Mesenchymal stem cell (in vitro differentiated cells and primary cell): ENCODE data around the gene CD34.

ENCODE experiments used
- DNase-seq: peaks from one replicate; pipeline ENCODE4 v3.0.0-alpha.2; 2013
- H2AFZ ChIP-seq: one replicate; pipeline ENCODE4 v1.6.1; 2013; ENCODE audit warnings: low read depth, mild to moderate bottlenecking, control low read depth, inconsistent platforms, low read length, moderate library complexity
- H2AK5ac ChIP-seq: 2 replicates; pipeline ENCODE4 v1.6.1; 2013; ENCODE audit warnings: low read length, moderate library complexity, mild to moderate bottlenecking, inconsistent platforms; ENCODE audit not compliant: severe bottlenecking
- H2BK120ac ChIP-seq: one replicate; pipeline ENCODE4 v1.6.1; 2013; ENCODE audit warnings: low read depth, mild to moderate bottlenecking, inconsistent platforms, low read length, moderate library complexity
- H2BK12ac ChIP-seq, 2 experiments: one replicate each; pipeline ENCODE4 v1.6.1; 2013; ENCODE audit warnings: inconsistent platforms in 2 of 2, low read length in 2 of 2, mild to moderate bottlenecking in 2 of 2, moderate library complexity in 2 of 2, control low read depth in 1 of 2
- H2BK15ac ChIP-seq: one replicate; pipeline ENCODE4 v1.6.1; 2013; ENCODE audit warnings: mild to moderate bottlenecking, low read depth, inconsistent platforms; ENCODE audit not compliant: poor library complexity, severe bottlenecking
- H2BK5ac ChIP-seq: 2 replicates; pipeline ENCODE4 v1.6.1; 2013; ENCODE audit warnings: low read depth, mild to moderate bottlenecking, low read length, control low read depth, inconsistent platforms; ENCODE audit not compliant: poor library complexity, severe bottlenecking
- H3K14ac ChIP-seq, 2 experiments: one replicate each; pipeline ENCODE4 v1.6.1; 2013; ENCODE audit warnings: inconsistent platforms in 2 of 2, low read length in 2 of 2, control low read depth in 1 of 2, mild to moderate bottlenecking in 1 of 2, moderate library complexity in 1 of 2
- H3K18ac ChIP-seq, 2 experiments: one replicate each; pipeline ENCODE4 v1.6.1; 2013; ENCODE audit warnings: inconsistent platforms in 2 of 2, low read length in 2 of 2, control low read depth in 1 of 2, low read depth in 1 of 2, mild to moderate bottlenecking in 1 of 2
- H3K23ac ChIP-seq, 2 experiments: one replicate each; pipeline ENCODE4 v1.6.1; 2013; ENCODE audit warnings: inconsistent platforms in 2 of 2, low read length in 2 of 2, mild to moderate bottlenecking in 2 of 2, moderate library complexity in 2 of 2, control low read depth in 1 of 2
- H3K27ac ChIP-seq: 2 replicates; pipeline ENCODE4 v1.5.1; 2013; ENCODE audit warnings: mild to moderate bottlenecking, moderate library complexity, low read length, control low read depth, inconsistent platforms; ENCODE audit not compliant: poor library complexity, severe bottlenecking
- H3K27me3 ChIP-seq, 2 experiments: 2 replicates each; pipeline versions ENCODE4 v1.6.1 to v1.7.0; 2013; ENCODE audit warnings: low read length in 2 of 2, mild to moderate bottlenecking in 2 of 2, moderate library complexity in 2 of 2, control low read depth in 1 of 2, inconsistent platforms in 1 of 2; ENCODE audit not compliant: control insufficient read depth in 1 of 2, insufficient read depth in 1 of 2
- H3K36me3 ChIP-seq, 2 experiments: 2 replicates each; pipeline versions ENCODE4 v1.6.1 to v1.7.0; 2013; ENCODE audit warnings: low read length in 2 of 2, control low read depth in 1 of 2, inconsistent platforms in 1 of 2, low read depth in 1 of 2, mild to moderate bottlenecking in 1 of 2; ENCODE audit not compliant: insufficient read depth in 2 of 2, control insufficient read depth in 1 of 2
- H3K4ac ChIP-seq, 2 experiments: one replicate each; pipeline ENCODE4 v1.6.1; 2013; ENCODE audit warnings: inconsistent platforms in 2 of 2, low read length in 2 of 2, mild to moderate bottlenecking in 2 of 2, moderate library complexity in 2 of 2, control low read depth in 1 of 2, low read depth in 1 of 2
- H3K4me1 ChIP-seq: 2 replicates; pipeline ENCODE4 v1.6.1; 2013; ENCODE audit warnings: low read depth, low read length, control low read depth; ENCODE audit not compliant: control insufficient read depth, insufficient read depth
- H3K4me2 ChIP-seq: 2 replicates; pipeline ENCODE4 v1.6.1; 2013; ENCODE audit warnings: low read length, mild to moderate bottlenecking, inconsistent platforms; ENCODE audit not compliant: poor library complexity, severe bottlenecking
- H3K4me3 ChIP-seq, 2 experiments: 2 replicates each; pipeline versions ENCODE4 v1.5.1 to v1.7.0; 2013; ENCODE audit warnings: low read length in 2 of 2, mild to moderate bottlenecking in 2 of 2, control low read depth in 1 of 2, low read depth in 1 of 2; ENCODE audit not compliant: insufficient read depth in 1 of 2
- H3K79me1 ChIP-seq: replicated peaks from 2 replicates; pipeline ENCODE4 v1.6.1; 2013; ENCODE audit warnings: mild to moderate bottlenecking, control low read depth, low read length, inconsistent platforms; ENCODE audit not compliant: poor library complexity, severe bottlenecking
- H3K9ac ChIP-seq: 2 replicates; pipeline ENCODE4 v1.7.0; 2013; ENCODE audit warnings: mild to moderate bottlenecking, low read length, moderate library complexity
- H3K9me3 ChIP-seq: 2 replicates; pipeline ENCODE4 v1.7.0; 2013; ENCODE audit warnings: mild to moderate bottlenecking, low read length; ENCODE audit not compliant: control insufficient read depth
- H4K8ac ChIP-seq: one replicate; pipeline ENCODE4 v1.6.1; 2013; ENCODE audit warnings: inconsistent platforms, mild to moderate bottlenecking, low read length, moderate library complexity
- H4K91ac ChIP-seq: one replicate; pipeline ENCODE4 v1.6.1; 2013; ENCODE audit warnings: mild to moderate bottlenecking, low read length, inconsistent platforms
- WGBS: methylation state at CpG from one replicate; pipeline ENCODE4 v1.1.7; 2013; ENCODE audit warnings: mixed read lengths; 5-methylcytosine and 5-hydroxymethylcytosine counted together

The CD34 gene

DNA sequence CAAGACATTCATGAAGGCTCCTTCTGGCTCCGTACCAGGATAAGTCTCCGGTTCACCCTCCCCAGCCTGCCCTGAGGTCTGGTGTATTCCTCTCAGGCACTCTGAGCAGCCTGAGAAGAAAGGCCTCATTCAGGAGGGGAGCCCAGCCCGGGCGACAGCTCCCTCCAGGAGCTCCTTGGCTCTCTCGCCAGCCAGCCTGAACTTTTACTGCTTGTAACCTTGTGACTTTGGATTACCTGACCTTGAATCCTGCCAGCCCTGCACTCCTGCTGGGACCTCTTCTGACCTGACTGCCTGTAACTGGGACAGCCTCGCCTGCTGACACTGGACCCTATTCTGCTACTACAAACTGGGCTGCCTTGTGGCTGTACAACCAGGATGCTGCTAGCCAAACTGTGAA, 65.8 kb downstream of the CD34 start:
- DNase-seq: no peak
- H3K36me3 ChIP-seq: peaks cover 0 to 3% of the 10 kb centered on the region in 2 experiments
- H3K27ac ChIP-seq: no peak overlapping the region
- H2AK5ac ChIP-seq: no peak overlapping the region
- H3K4ac ChIP-seq: no peak overlapping the region
- no peak overlapping the region for H3K4me2 ChIP-seq
- 98% methylated on average over 6 of the region's 6 CpGs for WGBS
- no peak overlapping the region for H2BK15ac ChIP-seq
- no peak overlapping the region for H3K4me3 ChIP-seq
- no peaks in the 10 kb centered on the region for H3K9me3 ChIP-seq
- no peaks in the 10 kb centered on the region for H3K27me3 ChIP-seq
- H2BK5ac ChIP-seq: no peak overlapping the region
- H4K91ac ChIP-seq: no peak overlapping the region
- H3K4me1 ChIP-seq: peaks cover 4% of the 10 kb centered on the region
- H2AFZ ChIP-seq: peak overlapping the region; percentile 37
- H3K23ac ChIP-seq: peak overlapping the region in 1 of 2 experiments; percentile 14
- no peak overlapping the region for H2BK120ac ChIP-seq
- H3K14ac ChIP-seq: peak overlapping the region in 1 of 2 experiments; percentile 35
- H3K79me1 ChIP-seq: peaks cover 18% of the 10 kb centered on the region
- peak overlapping the region in 1 of 2 experiments; percentile 74 for H3K18ac ChIP-seq
- H3K9ac ChIP-seq: no peak overlapping the region
- H2BK12ac ChIP-seq: peak overlapping the region in 1 of 2 experiments; percentile 57
- H4K8ac ChIP-seq: no peak overlapping the region

GRCh38 chr1:207844371-207844770, 66.6 kb downstream of the CD34 start:
- H2AFZ ChIP-seq: no peak overlapping the region

DNA sequence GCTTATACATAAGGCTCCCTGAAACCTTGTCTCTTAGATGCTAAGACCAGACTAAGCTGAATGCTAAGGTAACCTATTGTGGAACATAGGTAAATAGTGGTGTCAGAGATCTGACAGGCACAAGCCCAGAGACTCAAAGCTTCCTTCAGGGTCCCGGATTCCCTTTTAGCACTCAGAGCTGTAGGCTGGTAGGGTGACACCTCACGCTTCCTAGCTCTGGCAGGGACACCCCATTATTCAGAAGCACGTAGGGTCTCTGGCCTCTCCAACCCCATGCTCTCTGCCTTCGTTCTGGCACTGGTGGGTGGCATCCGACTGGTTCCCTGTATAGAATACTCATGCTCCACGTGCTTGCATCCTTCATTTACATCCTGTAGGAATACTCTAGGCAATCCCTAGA, 68.4 kb downstream of the CD34 start:
- no peak overlapping the region for H3K4me3 ChIP-seq
- H4K91ac ChIP-seq: no peak overlapping the region
- H2BK15ac ChIP-seq: no peak overlapping the region
- H3K4me2 ChIP-seq: no peak overlapping the region
- peaks cover 21% of the 10 kb centered on the region for H3K79me1 ChIP-seq
- H3K36me3 ChIP-seq: peaks cover 0 to 3% of the 10 kb centered on the region in 2 experiments
- H3K27me3 ChIP-seq: no peaks in the 10 kb centered on the region
- H2BK12ac ChIP-seq: no peak overlapping the region
- no peaks in the 10 kb centered on the region for H3K9me3 ChIP-seq
- H2BK120ac ChIP-seq: no peak overlapping the region
- no peak overlapping the region for H3K4ac ChIP-seq
- H2AK5ac ChIP-seq: no peak overlapping the region
- over 99% methylated on average over 5 of the region's 6 CpGs for WGBS
- no peak overlapping the region for H2BK5ac ChIP-seq
- no peak overlapping the region for H3K9ac ChIP-seq
- H3K4me1 ChIP-seq: no peaks in the 10 kb centered on the region
- H4K8ac ChIP-seq: no peak overlapping the region
- DNase-seq: no peak
- H2AFZ ChIP-seq: no peak overlapping the region
- no peak overlapping the region for H3K18ac ChIP-seq
- H3K23ac ChIP-seq: no peak overlapping the region
- no peak overlapping the region for H3K27ac ChIP-seq
- no peak overlapping the region for H3K14ac ChIP-seq

More at GRCh38 chr1:207844371-207844770, 66.6 kb downstream of the CD34 start:
- H4K91ac ChIP-seq: no peak overlapping the region
- no peak overlapping the region for H2BK12ac ChIP-seq
- no peak overlapping the region for H3K4me3 ChIP-seq
- no peaks in the 10 kb centered on the region for H3K9me3 ChIP-seq
- no peak overlapping the region for H2AK5ac ChIP-seq
- no peak overlapping the region for H3K4ac ChIP-seq
- no peak overlapping the region for H3K18ac ChIP-seq
- peaks cover 4% of the 10 kb centered on the region for H3K4me1 ChIP-seq
- H2BK120ac ChIP-seq: no peak overlapping the region
- H3K9ac ChIP-seq: no peak overlapping the region
- no peak overlapping the region for H2BK15ac ChIP-seq
- DNase-seq: peak; percentile 34
- 100% methylated on average over 1 of the region's 2 CpGs for WGBS
- no peak overlapping the region for H3K23ac ChIP-seq
- H3K4me2 ChIP-seq: no peak overlapping the region
- no peak overlapping the region for H4K8ac ChIP-seq
- H3K27ac ChIP-seq: no peak overlapping the region
- H2BK5ac ChIP-seq: no peak overlapping the region
- peaks cover 19% of the 10 kb centered on the region for H3K79me1 ChIP-seq
- H3K14ac ChIP-seq: no peak overlapping the region
- H3K36me3 ChIP-seq: peaks cover 0 to 3% of the 10 kb centered on the region in 2 experiments
- H3K27me3 ChIP-seq: no peaks in the 10 kb centered on the region

- H3K4me1 ChIP-seq: peaks cover 1% of the 10 kb centered on the region
- WGBS: 80% methylated on average over 3 of the region's 4 CpGs
- H3K27me3 ChIP-seq: no peaks in the 10 kb centered on the region
- peaks cover 0 to 5% of the 10 kb centered on the region in 2 experiments for H3K36me3 ChIP-seq
- H3K9ac ChIP-seq: no peak overlapping the region
- no peak overlapping the region for H3K23ac ChIP-seq
- H2BK12ac ChIP-seq: peak overlapping the region in 1 of 2 experiments; percentile 1
- DNase-seq: no peak
- H3K79me1 ChIP-seq: peaks cover 22% of the 10 kb centered on the region
- H3K4me3 ChIP-seq: no peak overlapping the region
- H2BK5ac ChIP-seq: no peak overlapping the region
- H3K4me2 ChIP-seq: no peak overlapping the region
- H2AK5ac ChIP-seq: no peak overlapping the region
- no peak overlapping the region for H2BK120ac ChIP-seq
- no peak overlapping the region for H3K18ac ChIP-seq
- no peak overlapping the region for H2BK15ac ChIP-seq
- H4K8ac ChIP-seq: peak overlapping the region; percentile 50
- H2AFZ ChIP-seq: no peak overlapping the region
- H4K91ac ChIP-seq: no peak overlapping the region
- no peak overlapping the region for H3K27ac ChIP-seq
- no peak overlapping the region for H3K14ac ChIP-seq
- no peak overlapping the region for H3K4ac ChIP-seq
- no peaks in the 10 kb centered on the region for H3K9me3 ChIP-seq
These were observed 69.0 kb downstream of the CD34 start for GRCh38 chr1:207841901-207842300.
